ENCODE data around the gene PIP4P1. TPM values are rescaled to one million over a fixed set of nuclear protein-coding genes. Genes with fewer than 3 reads are reported as not detected.

The PIP4P1 gene
- total and polyA plus RNA-seq, 2 of the 13 experiments (the other 11 are each of a cell fraction or from before 2014, with no cell fraction given), result 33.4 to 47.0 TPM

DNA sequence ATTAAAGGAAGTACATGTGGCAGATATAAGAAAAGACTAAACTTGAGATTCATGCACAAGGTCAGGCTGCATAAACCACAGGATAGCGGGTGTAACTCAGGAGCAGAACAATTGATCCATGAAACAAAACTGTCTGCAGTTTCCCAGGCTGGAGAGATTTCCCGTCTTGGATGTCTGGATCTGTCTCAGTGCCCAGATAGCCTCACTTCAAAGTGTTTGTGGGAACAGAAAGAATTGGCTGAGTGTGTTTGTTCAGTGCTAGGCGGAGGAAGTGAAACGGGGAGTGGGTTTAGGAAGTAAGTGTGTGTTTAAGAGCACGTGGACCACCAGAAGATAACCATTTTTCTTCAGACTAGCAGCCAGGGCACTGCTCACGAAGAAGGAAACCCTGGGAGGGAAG lies 42.7 kb upstream of the PIP4P1 start:
- DNase-seq (ENCODE audit: low spot score) (no peak), ATAC-seq (no peak), FAIRE-seq (no peak)
- CTCF ChIA-PET (ENCODE audit: low intra/inter-chr PET ratio, low total read pairs), result no interaction called here
- no peaks in the 10 kb centered on the region for H3K9me3 ChIP-seq (ENCODE audit: low read length)
- in situ Hi-C loops (cut with HindIII; ENCODE audit: extremely low pct_ligation_motif_present, low pct_unique_long_range_greater_than_20kb), result no loop called here
- H3K4me1 ChIP-seq (ENCODE audit: insufficient read depth, low read length), result no peaks in the 10 kb centered on the region
- no peaks in the 10 kb centered on the region for H3K27me3 ChIP-seq (ENCODE audit: control insufficient read depth in 1 of 2, insufficient read depth in 2 of 2, low read length in 2 of 2)
- H3K27ac ChIP-seq (ENCODE audit: extremely low read length, insufficient read depth, low read length), result no peak overlapping the region
- TF ChIP-seq, protein P1, sequence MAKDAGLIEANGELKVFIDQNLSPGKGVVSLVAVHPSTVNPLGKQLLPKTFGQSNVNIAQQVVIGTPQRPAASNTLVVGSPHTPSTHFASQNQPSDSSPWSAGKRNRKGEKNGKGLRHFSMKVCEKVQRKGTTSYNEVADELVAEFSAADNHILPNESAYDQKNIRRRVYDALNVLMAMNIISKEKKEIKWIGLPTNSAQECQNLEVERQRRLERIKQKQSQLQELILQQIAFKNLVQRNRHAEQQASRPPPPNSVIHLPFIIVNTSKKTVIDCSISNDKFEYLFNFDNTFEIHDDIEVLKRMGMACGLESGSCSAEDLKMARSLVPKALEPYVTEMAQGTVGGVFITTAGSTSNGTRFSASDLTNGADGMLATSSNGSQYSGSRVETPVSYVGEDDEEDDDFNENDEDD (CRISPR knock-in tag; IDR thresholded peaks at IDR 0.05; ENCODE audit: borderline replicate concordance), result no peak
- TF ChIP-seq NPAS2 (CRISPR knock-in tag; IDR thresholded peaks at IDR 0.05; ENCODE audit: borderline replicate concordance) (no peak), MEIS2 (CRISPR knock-in tag; IDR thresholded peaks at IDR 0.05) (no peak), KMT2B (CRISPR knock-in tag; IDR thresholded peaks at IDR 0.05) (no peak), TARDBP (CRISPR knock-in tag; IDR thresholded peaks at IDR 0.05) (no peak), REXO4 (CRISPR knock-in tag; IDR thresholded peaks at IDR 0.05; ENCODE audit: borderline replicate concordance) (no peak), ZFP41 (CRISPR knock-in tag; IDR thresholded peaks at IDR 0.05; ENCODE audit: borderline replicate concordance) (no peak)
- TF ChIP-seq, protein P2, sequence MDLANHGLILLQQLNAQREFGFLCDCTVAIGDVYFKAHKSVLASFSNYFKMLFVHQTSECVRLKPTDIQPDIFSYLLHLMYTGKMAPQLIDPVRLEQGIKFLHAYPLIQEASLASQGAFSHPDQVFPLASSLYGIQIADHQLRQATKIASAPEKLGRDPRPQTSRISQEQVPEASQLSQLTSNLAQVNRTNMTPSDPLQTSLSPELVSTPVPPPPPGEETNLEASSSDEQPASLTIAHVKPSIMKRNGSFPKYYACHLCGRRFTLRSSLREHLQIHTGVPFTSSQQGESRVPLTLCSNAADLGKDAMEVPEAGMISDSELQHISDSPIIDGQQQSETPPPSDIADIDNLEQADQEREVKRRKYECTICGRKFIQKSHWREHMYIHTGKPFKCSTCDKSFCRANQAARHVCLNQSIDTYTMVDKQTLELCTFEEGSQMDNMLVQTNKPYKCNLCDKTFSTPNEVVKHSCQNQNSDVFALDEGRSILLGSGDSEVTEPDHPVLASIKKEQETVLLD (CRISPR knock-in tag; IDR thresholded peaks at IDR 0.05; ENCODE audit: low read depth), result no peak
- TF ChIP-seq, protein P3, sequence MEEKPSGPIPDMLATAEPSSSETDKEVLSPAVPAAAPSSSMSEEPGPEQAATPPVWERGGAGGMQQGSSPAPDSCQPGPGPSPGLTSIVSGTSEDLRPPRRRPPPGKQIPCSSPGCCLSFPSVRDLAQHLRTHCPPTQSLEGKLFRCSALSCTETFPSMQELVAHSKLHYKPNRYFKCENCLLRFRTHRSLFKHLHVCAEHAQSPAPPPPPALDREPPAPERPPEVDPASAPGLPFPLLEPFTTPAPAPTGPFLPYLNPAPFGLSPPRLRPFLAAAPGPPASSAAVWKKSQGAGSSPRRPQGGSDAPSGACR (CRISPR knock-in tag; IDR thresholded peaks at IDR 0.05), result no peak
- intact Hi-C loops (cut with micrococcal nuclease; ENCODE audit: unreplicated experiment), result no loop called here
- no TSS peak for BruUV-seq (replicated peaks)
- H3K9ac ChIP-seq (ENCODE audit: insufficient read depth, low read depth, low read length), result no peak overlapping the region
- H3K4me2 ChIP-seq (ENCODE audit: low read depth, low read length), result no peak overlapping the region
- 8% methylated on average over 6 of the region's 6 CpGs for WGBS (ENCODE audit: low lambda C conversion rate)
- H3K36me3 ChIP-seq (replicated peaks in 1 of 2; ENCODE audit: control insufficient read depth in 1 of 2, insufficient read depth in 2 of 2, low read length in 2 of 2), result no peaks in the 10 kb centered on the region
- POLR2A ChIA-PET, result no interaction called here
- H3K4me3 ChIP-seq (replicated peaks in 1 of 3; ENCODE audit: insufficient read depth in 1 of 3, low read depth in 2 of 3, low read length in 3 of 3), result no peak overlapping the region
- no peak overlapping the region for H2AFZ ChIP-seq (ENCODE audit: low read length)
- H4K20me1 ChIP-seq (ENCODE audit: insufficient read depth, low read length), result no peaks in the 10 kb centered on the region
- no peaks in the 10 kb centered on the region for H3K79me2 ChIP-seq (ENCODE audit: insufficient read depth, low read length)
